ENCODE measurements around the gene SOBP.

SOBP gene

GRCh38 chr6:107579456-107580056 lies 89.6 kb downstream of the SOBP start:
- no peak for DNase-seq (ENCODE audit: low read depth in 1 of 2, low spot score in 1 of 2)

GRCh38 chr6:107582086-107582485 lies 92.2 kb downstream of the SOBP start:
- DNase-seq (ENCODE audit: low read depth in 1 of 2, low spot score in 1 of 2) = no peak

- DNase-seq (ENCODE audit: low read depth in 1 of 2, low spot score in 1 of 2) = no peak
These were observed 94.8 kb downstream of the SOBP start for GRCh38 chr6:107584726-107585125.

- no peak for DNase-seq (ENCODE audit: low read depth in 1 of 2, low spot score in 1 of 2)
These were observed 96.0 kb downstream of the SOBP start for GRCh38 chr6:107585815-107586435.

GRCh38 chr6:107587451-107587850 lies 97.5 kb downstream of the SOBP start:
- no peak for DNase-seq (ENCODE audit: low read depth in 1 of 2, low spot score in 1 of 2)

GRCh38 chr6:107589199-107589598 lies 99.3 kb downstream of the SOBP start:
- DNase-seq (ENCODE audit: low read depth in 1 of 2, low spot score in 1 of 2) = no peak

- DNase-seq (ENCODE audit: low read depth in 1 of 2, low spot score in 1 of 2) = no peak
These were observed 100.0 kb downstream of the SOBP start for GRCh38 chr6:107589934-107590333.

GRCh38 chr6:107590378-107590777 lies 100.5 kb downstream of the SOBP start:
- DNase-seq (ENCODE audit: low read depth in 1 of 2, low spot score in 1 of 2) = no peak

- DNase-seq (ENCODE audit: low read depth in 1 of 2, low spot score in 1 of 2) = no peak
These were observed 101.4 kb downstream of the SOBP start for GRCh38 chr6:107591346-107591745.

- no peak for DNase-seq (ENCODE audit: low read depth in 1 of 2, low spot score in 1 of 2)
These were observed 102.9 kb downstream of the SOBP start for GRCh38 chr6:107592806-107593205.

- DNase-seq (ENCODE audit: low read depth in 1 of 2, low spot score in 1 of 2) = no peak
These were observed 104.8 kb downstream of the SOBP start for GRCh38 chr6:107594736-107595135.

- DNase-seq (ENCODE audit: low read depth in 1 of 2, low spot score in 1 of 2) = no peak
These were observed 108.2 kb downstream of the SOBP start for GRCh38 chr6:107598091-107598490.

GRCh38 chr6:107599043-107599442 lies 109.1 kb downstream of the SOBP start:
- no peak for DNase-seq (ENCODE audit: low read depth in 1 of 2, low spot score in 1 of 2)

- DNase-seq (ENCODE audit: low read depth in 1 of 2, low spot score in 1 of 2) = no peak
These were observed 110.2 kb downstream of the SOBP start for GRCh38 chr6:107600121-107600520.

GRCh38 chr6:107600936-107601335 lies 111.0 kb downstream of the SOBP start:
- no peak for DNase-seq (ENCODE audit: low read depth in 1 of 2, low spot score in 1 of 2)

GRCh38 chr6:107601406-107601805 lies 111.5 kb downstream of the SOBP start:
- no peak for DNase-seq (ENCODE audit: low read depth in 1 of 2, low spot score in 1 of 2)

- DNase-seq (ENCODE audit: low read depth in 1 of 2, low spot score in 1 of 2) = no peak
These were observed 112.5 kb downstream of the SOBP start for GRCh38 chr6:107602321-107603005.

GRCh38 chr6:107603006-107603370 lies 113.1 kb downstream of the SOBP start:
- DNase-seq (ENCODE audit: low read depth in 1 of 2, low spot score in 1 of 2) = no peak

- no peak for DNase-seq (ENCODE audit: low read depth in 1 of 2, low spot score in 1 of 2)
These were observed 114.6 kb downstream of the SOBP start for GRCh38 chr6:107604549-107604948.

- no peak for DNase-seq (ENCODE audit: low read depth in 1 of 2, low spot score in 1 of 2)
These were observed 116.5 kb downstream of the SOBP start for GRCh38 chr6:107606407-107606806.

- no peak for DNase-seq (ENCODE audit: low read depth in 1 of 2, low spot score in 1 of 2)
These were observed 117.2 kb downstream of the SOBP start for GRCh38 chr6:107607116-107607515.

GRCh38 chr6:107611094-107611810 lies 121.3 kb downstream of the SOBP start:
- no peak for DNase-seq (ENCODE audit: low read depth in 1 of 2, low spot score in 1 of 2)
